Measurements from ENCODE around the gene FBXW9. TPM values are rescaled to one million over a fixed set of nuclear protein-coding genes. Genes with fewer than 3 reads are reported as not detected.

The FBXW9 gene
- total and polyA plus RNA-seq, 2 of the 8 experiments (the other 6 are each of a cell fraction or from before 2014, with no cell fraction given) = 10.8 to 30.1 TPM

DNA sequence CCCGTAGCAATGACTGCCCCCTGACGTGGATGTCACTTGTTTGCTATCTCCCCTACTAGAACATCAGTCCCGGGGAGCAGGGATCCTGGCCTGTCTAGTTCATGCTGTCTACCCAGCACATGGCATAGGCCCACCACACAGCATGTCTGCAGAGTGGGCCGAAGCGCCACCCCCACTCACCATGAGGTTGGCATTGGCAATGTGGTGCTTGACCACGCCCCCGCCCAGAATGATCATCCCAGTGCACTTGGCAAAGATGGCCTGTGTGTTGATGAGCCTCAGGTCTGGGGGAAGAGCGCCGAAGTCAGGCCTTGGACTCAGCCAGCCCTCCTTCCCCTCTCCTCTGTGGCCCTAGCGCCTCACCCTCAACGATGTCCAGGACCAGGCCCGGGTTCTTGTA, 19.5 kb downstream of the FBXW9 start:
- WGBS, 2 experiments (ENCODE audit: extremely low coverage in 1 of 2, insufficient coverage in 1 of 2, insufficient read length in 1 of 2, insufficient replicate concordance in 2 of 2, low coverage in 1 of 2, low lambda C conversion rate in 2 of 2, missing lambda C conversion rate in 1 of 2) = 96% methylated on average over 12 of the region's 12 CpGs; no CpG with 5 or more reads in 1 of the 2 experiments
- Histone ChIP-seq H3K14ac (ENCODE audit: insufficient read length) (no peak overlapping the region), H3K4me1 (replicated peaks in 1 of 4; ENCODE audit: control insufficient read depth in 3 of 4, insufficient read depth in 4 of 4, low read length in 3 of 4) (no peaks in the 10 kb centered on the region; a peak in 1 of 7 replicates), H2BK12ac (ENCODE audit: low read depth, low read length) (no peak overlapping the region), H3K79me1 (ENCODE audit: low read depth, low read length) (peaks cover 9% of the 10 kb centered on the region; the same call in 1 of the 2 replicates), H4K20me1 (replicated peaks in 1 of 2; ENCODE audit: control insufficient read depth in 1 of 2, insufficient read depth in 2 of 2, low read length in 2 of 2) (peaks cover 3 to 20% of the 10 kb centered on the region in 2 experiments), H3K23ac (ENCODE audit: insufficient read length) (no peak overlapping the region), H2BK15ac (ENCODE audit: low read length) (no peak overlapping the region), H4K8ac (ENCODE audit: extremely low read depth, insufficient read depth, low read length) (peak overlapping the region; percentile 43; the same call in 1 of the 2 replicates), H3K27ac (ENCODE audit: low read depth, low read length) (no peak overlapping the region), H3K4me2 (ENCODE audit: insufficient read depth in 1 of 2, low read depth in 2 of 2, low read length in 2 of 2) (no peak overlapping the region), H3K4me3 (ENCODE audit: extremely low read depth in 1 of 4, insufficient read depth in 2 of 4, low read depth in 3 of 4, low read length in 4 of 4) (no peak overlapping the region), H4K91ac (replicated peaks; ENCODE audit: insufficient read length, low read length) (no peak overlapping the region), H2BK5ac (ENCODE audit: low read depth, low read length) (no peak overlapping the region), H2BK120ac (replicated peaks; ENCODE audit: low read depth, low read length) (no peak overlapping the region), H3K9me3 (ENCODE audit: insufficient read depth in 2 of 2, low read depth in 1 of 2, low read length in 1 of 2) (no peaks in the 10 kb centered on the region; a peak in 1 of 4 replicates), H2AK5ac (ENCODE audit: low read depth, low read length) (no peak overlapping the region), H3K79me2 (ENCODE audit: control insufficient read depth in 1 of 2, insufficient read depth in 2 of 2, low read length in 2 of 2) (peaks cover 0 to 11% of the 10 kb centered on the region in 2 experiments; a peak in 2 of 4 replicates), H2BK20ac (ENCODE audit: low read length) (no peak overlapping the region), H3K9ac (replicated peaks in 1 of 4; ENCODE audit: extremely low read depth in 1 of 4, low read depth in 3 of 4, low read length in 3 of 4) (no peak overlapping the region), H3K27me3 (replicated peaks in 1 of 4; ENCODE audit: control insufficient read depth in 3 of 4, extremely low read depth in 1 of 4, insufficient read depth in 3 of 4, low read length in 3 of 4) (no peaks in the 10 kb centered on the region), H3K36me3 (ENCODE audit: control insufficient read depth in 2 of 4, insufficient read depth in 4 of 4, low read length in 3 of 4) (peaks cover 36 to 57% (median 52%) of the 10 kb centered on the region in 4 experiments), H3K56ac (replicated peaks; ENCODE audit: insufficient read length, low read depth, low read length) (no peak overlapping the region), H3K18ac (ENCODE audit: extremely low read depth, low read length) (no peak overlapping the region), H4K5ac (ENCODE audit: insufficient read length, low read depth, low read length) (no peak overlapping the region), H3K23me2 (ENCODE audit: low read depth, low read length) (no peaks in the 10 kb centered on the region), H3K4ac (replicated peaks; ENCODE audit: insufficient read length, low read depth, low read length) (no peak overlapping the region), H2AFZ (ENCODE audit: low read length) (no peak overlapping the region)
- DNase-seq (ENCODE audit: low read depth in 1 of 2, low spot score in 2 of 2) (no peak), FAIRE-seq (no peak)
- no peak for TF ChIP-seq SIN3A (conservative IDR thresholded peaks at IDR 0.05 in 1 of 2, IDR thresholded peaks at IDR 0.05 in 1 of 2; ENCODE audit: low read depth in 1 of 2, low read length in 2 of 2)
- POLR2A ChIA-PET (ENCODE audit: partially characterized antibody) = interaction anchor here (0.6 to 6.4 kb wide), 11 partner anchors 8 to 102 kb away, joined by 3 to 93 read pairs (median 5); partner anchors contain the start of genes FBXW9, MAN2B1 and WDR83
- CTCF ChIA-PET (ENCODE audit: partially characterized antibody) = interaction anchor here (0.6 to 3.5 kb wide), 15 partner anchors 9 to 171 kb away, joined by 3 to 20 read pairs (median 4); partner anchors contain the start of genes MAN2B1 and WDR83

Measured in H1 (cell line).